ENCODE data around the gene MRFAP1L1.
A peak's percentile ranks its signal among the peaks of the same experiment; 100 is the strongest.
"Not testable (repeated sequence)": the region's sequence is repeated elsewhere in the genome, so short reads cannot be mapped to it uniquely, and the experiment has no call there.

Gene MRFAP1L1

GRCh38 chr4:6709230-6710114 is at the start of gene MRFAP1L1:
TSS of gene MRFAP1L1 (minus strand) at chr4:6709865. CDS start at chr4:6709629, 236 bp downstream.
- peak; percentile 80 for DNase-seq (ENCODE audit: low read depth)

GRCh38 chr4:6758728-6759127 is 49.1 kb upstream of the MRFAP1L1 start:
- no peak for DNase-seq (ENCODE audit: low read depth)

DNA sequence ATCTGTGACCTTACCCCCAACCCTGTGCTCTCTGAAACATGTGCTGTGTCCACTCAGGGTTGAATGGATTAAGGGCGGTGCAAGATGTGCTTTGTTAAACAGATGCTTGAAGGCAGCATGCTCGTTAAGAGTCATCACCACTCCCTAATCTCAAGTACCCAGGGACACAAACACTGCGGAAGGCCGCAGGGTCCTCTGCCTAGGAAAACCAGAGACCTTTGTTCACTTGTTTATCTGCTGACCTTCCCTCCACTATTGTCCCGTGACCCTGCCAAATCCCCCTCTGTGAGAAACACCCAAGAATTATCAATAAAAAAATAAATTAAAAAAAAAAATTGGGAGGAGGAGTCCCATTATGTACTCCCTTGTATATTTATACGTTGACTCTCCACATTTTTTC is 46.7 kb upstream of the MRFAP1L1 start:
- not testable (repeated sequence) for DNase-seq (ENCODE audit: low read depth)

GRCh38 chr4:6755088-6755753 is 45.6 kb upstream of the MRFAP1L1 start:
- DNase-seq (ENCODE audit: low read depth): no peak

GRCh38 chr4:6754481-6755087 is 44.9 kb upstream of the MRFAP1L1 start:
- no peak for DNase-seq (ENCODE audit: low read depth)

GRCh38 chr4:6753891-6754290 is 44.2 kb upstream of the MRFAP1L1 start:
- DNase-seq (ENCODE audit: low read depth): no peak

DNA sequence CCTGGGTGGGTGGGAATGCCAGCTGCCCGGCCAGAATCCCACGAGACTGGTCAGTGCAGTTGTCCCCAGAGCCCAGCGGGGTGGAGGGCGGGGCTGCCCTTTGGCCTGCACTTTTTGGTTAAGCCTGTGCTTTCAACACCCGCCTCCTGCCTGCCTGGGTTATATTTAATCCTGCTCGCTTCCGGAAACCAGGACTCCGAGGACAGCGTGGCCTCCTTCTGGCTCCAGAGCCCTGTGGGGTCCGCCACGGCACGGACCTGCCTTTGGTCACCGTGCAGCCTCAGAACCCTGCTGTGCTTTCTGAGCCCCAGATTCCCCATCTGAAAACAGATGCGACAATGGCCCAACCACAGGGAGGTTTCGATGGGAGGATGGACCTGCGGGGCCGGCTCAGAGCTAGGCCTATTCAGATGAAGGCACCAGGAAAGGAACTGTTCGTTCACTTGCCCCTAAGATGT is 43.5 kb upstream of the MRFAP1L1 start:
- no peak for DNase-seq (ENCODE audit: low read depth)

GRCh38 chr4:6752486-6752829 is 42.8 kb upstream of the MRFAP1L1 start:
- no peak for DNase-seq (ENCODE audit: low read depth)

DNA sequence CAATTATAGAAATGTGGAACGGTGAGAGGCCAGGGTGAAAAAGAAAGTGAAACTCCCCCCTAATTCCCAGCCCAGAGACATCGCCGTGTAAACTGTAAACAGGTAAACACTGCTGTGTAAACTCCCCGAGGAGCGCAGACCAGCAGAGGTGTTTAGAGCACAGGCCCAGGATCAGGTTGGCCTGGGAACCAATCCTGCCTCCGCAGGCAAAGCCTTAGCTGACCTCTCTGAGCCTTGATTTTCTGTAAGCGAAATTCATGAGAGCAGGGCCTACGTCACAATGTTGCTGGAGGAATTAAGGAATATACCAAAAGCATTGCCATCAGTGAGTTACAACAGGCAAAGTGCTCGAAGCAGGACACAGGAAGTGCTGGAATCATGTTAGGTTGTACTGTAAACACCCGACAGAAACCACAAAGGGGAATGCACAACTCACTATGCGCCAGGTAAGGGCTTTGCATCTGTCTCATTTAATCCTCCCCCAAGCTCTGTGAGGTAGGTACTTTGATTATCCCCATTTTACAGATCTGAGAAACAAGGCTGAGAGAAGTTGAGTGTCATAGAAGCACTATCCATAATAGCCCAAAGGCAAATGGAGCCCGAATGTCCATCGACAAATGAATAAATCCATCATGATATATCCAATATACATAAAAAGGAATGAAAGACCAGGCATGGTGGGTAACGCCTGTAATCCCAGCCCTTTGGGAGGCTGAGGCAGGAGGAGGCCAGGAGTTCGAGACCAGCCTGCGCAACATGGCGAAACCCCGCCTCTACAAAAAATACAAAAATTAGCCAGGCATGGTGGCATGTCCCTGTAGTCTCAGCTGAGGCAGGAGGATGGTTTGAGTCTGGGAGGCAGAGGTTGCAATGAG is 42.2 kb upstream of the MRFAP1L1 start:
- DNase-seq (ENCODE audit: low read depth): no peak

GRCh38 chr4:6750286-6751221 is 40.9 kb upstream of the MRFAP1L1 start:
- no peak for DNase-seq (ENCODE audit: low read depth)

DNA sequence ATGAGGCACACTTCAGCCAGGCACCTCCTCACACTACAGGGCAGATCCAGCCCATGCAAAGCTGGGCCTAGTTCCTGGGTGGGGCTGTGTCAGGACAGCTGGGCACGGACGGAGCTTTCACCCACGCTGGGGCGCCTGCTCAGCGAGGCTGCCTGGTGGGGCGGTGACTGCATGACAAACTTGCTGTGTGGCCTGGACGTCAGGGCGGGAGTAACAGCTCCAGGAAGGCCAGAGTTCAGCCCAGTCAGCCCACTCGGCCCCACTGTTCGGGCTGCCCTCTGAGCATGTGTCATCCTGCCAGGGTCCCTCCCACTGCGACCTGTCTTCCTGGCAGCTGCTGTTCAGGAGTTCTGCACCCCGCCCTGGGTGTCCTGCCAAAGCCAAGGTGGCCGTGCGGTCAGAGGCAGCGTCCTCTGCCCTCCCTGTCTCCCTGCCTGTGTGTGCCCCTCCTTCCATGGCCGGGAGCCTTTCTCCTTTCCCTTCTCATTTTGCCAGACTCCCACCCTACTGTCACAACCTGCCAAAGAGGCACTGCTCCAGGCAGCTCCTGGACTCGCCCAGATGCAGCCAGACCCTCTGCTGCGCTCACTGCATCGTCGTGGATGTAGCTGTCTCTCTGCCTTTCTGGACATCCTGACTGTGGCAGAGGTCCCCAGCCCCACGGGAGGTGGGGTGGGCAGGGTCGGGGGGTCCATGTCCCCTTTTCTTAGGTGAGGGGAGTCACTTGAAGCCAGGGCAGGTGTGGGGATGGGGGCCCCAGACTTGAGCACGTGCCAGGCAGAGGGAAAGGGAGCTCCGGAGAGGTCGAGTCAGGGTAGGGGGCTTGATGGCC is 39.9 kb upstream of the MRFAP1L1 start:
- DNase-seq (ENCODE audit: low read depth): no peak

DNA sequence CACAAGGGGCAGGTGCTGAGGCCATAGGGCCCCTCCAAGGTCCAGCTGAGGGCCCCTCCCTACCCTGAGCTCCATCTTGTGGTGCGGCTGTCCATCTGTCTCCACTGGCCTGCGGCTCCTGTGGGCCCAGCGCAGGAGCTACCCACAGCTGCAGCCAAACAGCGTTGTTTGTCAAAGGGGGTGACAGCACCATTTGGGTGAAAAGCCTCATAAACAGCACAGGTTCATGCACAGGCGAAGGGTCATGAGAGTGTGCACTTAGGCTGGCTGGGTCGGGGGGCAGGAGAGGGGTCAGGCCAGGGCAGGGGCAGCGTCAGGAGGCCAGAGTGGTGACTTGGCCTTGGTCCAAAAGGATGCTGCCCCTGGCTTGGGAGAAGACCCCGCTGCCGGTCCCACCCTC is 38.6 kb upstream of the MRFAP1L1 start:
- DNase-seq (ENCODE audit: low read depth): no peak

DNA sequence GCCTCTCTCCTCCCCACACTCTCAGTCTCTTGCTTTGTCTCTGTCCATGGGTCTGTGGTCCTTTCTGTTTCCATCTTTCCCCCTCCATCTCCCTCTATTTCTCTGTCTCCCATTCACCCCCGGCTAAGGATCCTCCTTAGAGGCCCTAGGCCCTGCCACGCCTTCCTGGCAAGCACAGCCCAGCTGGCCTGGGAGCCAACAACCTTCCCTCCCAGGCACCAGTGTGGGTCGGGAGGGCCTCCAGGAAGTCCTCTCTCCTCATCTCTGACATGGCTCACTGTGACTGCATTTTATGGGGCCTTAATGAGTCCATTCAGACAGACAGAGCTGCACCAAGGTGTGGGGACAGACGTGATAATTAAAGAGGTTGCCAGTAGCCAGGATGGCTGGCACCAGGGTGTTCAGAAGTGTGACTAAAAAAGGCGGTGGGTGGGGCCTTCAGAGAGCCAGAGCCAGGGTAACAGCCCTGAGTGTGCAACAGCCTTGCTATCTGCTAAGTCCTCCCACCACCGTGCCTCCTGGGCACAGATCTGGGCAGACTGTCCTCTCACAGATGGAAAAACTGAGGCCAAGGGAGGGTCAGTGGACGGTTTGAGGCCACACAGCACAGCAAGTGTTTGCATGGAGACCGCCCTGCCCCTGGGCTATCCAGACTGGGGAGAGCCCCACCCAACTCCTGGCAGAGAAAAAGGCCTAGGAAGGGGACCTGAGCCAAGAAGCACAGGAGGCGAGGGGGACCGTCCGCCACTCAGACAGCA is 37.8 kb upstream of the MRFAP1L1 start:
- no peak for DNase-seq (ENCODE audit: low read depth)

GRCh38 chr4:6746721-6747293 is 37.1 kb upstream of the MRFAP1L1 start:
- no peak for DNase-seq (ENCODE audit: low read depth)

DNA sequence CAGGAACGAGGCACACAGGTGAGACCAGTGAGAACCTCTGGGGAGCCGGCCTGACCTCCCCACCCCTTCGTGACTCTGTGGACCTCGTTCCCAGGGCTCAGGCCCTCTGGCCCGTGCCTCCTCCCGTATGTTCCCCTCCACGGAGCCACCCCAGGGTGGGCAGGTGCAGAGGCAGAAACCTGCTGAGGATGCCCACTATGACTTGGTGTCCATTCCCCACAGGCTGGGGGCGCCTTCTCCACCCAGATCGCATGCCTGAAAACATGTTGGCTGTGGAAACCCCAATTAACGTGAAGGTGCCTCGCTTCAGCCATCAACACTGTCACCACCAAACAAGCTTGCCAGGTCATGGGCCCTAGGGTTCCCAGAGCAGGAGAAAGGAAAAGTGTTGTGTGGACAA is 33.3 kb upstream of the MRFAP1L1 start:
- no peak for DNase-seq (ENCODE audit: low read depth)

GRCh38 chr4:6742507-6742906 is 32.8 kb upstream of the MRFAP1L1 start:
- no peak for DNase-seq (ENCODE audit: low read depth)

DNA sequence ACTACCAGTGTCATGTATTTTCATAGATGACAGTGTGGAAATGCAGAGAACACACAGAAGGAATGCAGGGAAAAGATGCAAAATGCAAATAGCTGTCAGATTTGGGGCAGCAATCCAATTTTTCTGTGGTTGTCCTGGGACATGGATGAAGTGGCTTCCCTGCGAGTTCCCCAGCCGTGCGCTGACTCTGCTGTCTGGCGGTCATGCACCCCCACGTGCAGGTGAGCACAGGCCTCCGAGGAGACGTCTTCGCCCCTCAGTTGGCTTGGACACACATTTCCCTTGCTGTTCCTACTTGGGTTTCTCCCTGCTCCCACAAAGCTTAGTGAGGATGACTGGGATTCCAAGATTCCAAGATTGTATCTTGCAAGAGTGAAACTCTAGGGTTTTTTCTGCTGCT is 30.7 kb upstream of the MRFAP1L1 start:
- no peak for DNase-seq (ENCODE audit: low read depth)

- DNase-seq (ENCODE audit: low read depth): no peak
Measured at GRCh38 chr4:6739920-6740319, 30.3 kb upstream of the MRFAP1L1 start.
